Stimulated activated naive B cell treated with anti-CD40 and anti-IgM and Interleukin-4, amounts not matched to agents 10 μg/mL and 1 μg/mL and 100 μg/mL, for 72 hours (primary cell): Measurements from ENCODE around the gene DOC2B.

Experiments used
- ATAC-seq, 2 donors: fragments of 150-1000 bp; cut with Tn5 transposase; replicated peaks; 2 replicates each; pipeline ENCODE4 v1.10.0; 2021; ENCODE audit warnings: moderate library complexity in 1 of 2
- DNase-seq: peaks from one replicate; pipeline ENCODE4 v3.0.0; 2021
- H3K27ac Mint-ChIP-seq: one replicate; pipeline ENCODE4 v1.8.0; 2022; ENCODE audit warnings: mild to moderate bottlenecking, mixed read lengths
- H3K27me3 Mint-ChIP-seq, 2 donors: one replicate each; pipeline ENCODE4 v1.8.0; 2022; ENCODE audit warnings: mixed read lengths in 2 of 2
- H3K36me3 Mint-ChIP-seq, 2 donors: one replicate each; pipeline ENCODE4 v1.8.0; 2022; ENCODE audit warnings: mixed read lengths in 2 of 2, mild to moderate bottlenecking in 1 of 2
- H3K4me1 Mint-ChIP-seq, 2 donors: one replicate each; pipeline ENCODE4 v1.8.0; 2022; ENCODE audit warnings: mixed read lengths in 2 of 2, mild to moderate bottlenecking in 1 of 2
- H3K4me3 Mint-ChIP-seq, 2 donors: one replicate each; pipeline ENCODE4 v1.8.0; 2022; ENCODE audit warnings: mild to moderate bottlenecking in 2 of 2, mixed read lengths in 2 of 2, moderate library complexity in 1 of 2
- H3K9me3 Mint-ChIP-seq, 2 donors: one replicate each; pipeline ENCODE4 v1.8.0; 2022; ENCODE audit warnings: mixed read lengths in 2 of 2, mild to moderate bottlenecking in 1 of 2

DOC2B gene

DNA sequence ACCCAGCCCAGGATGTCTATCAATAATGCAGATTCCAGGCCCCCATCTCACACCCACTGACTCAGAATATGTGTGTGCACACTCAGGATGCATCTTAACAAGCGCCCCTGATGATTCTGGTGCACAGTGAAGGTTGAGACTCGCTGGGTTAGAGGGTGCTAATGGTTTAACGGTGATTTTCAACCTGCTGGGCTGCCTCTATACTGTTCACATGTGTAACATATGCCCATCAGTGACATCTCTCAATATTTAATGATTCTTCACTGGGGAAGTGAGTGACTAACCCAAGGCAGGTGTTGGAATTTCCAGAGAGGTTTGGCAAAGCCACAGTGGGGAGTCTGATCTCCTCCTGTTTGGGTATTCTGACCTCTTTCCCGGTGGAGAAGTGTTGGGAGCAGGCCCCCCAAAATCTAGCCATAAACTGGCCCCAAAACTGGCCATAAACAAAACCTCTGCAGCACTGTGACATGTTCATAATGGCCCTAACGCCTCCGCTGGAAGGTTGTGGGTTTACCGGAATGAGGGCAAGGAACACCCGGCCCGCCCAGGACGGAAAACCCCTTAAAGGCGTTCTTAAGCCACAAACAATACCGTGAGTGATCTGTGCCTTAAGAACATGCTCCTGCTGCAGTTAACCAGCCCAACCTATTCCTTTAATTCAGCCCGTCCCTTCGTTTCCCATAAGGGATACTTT is 4.1 kb upstream of the DOC2B start:
- peaks cover 2 to 6% of the 10 kb centered on the region in 2 donors for H3K4me1 Mint-ChIP-seq
- H3K27me3 Mint-ChIP-seq: peaks cover 47 to 52% of the 10 kb centered on the region in 2 donors
- DNase-seq (no peak), ATAC-seq (no peak)
- H3K36me3 Mint-ChIP-seq: no peaks in the 10 kb centered on the region
- H3K27ac Mint-ChIP-seq: no peak overlapping the region
- H3K9me3 Mint-ChIP-seq: no peaks in the 10 kb centered on the region
- no peak overlapping the region for H3K4me3 Mint-ChIP-seq

GRCh38 chr17:183021-183420 is 1.6 kb upstream of the DOC2B start:
- no peak overlapping the region for H3K4me3 Mint-ChIP-seq
- peaks cover 58 to 72% of the 10 kb centered on the region in 2 donors for H3K27me3 Mint-ChIP-seq
- no peaks in the 10 kb centered on the region for H3K9me3 Mint-ChIP-seq

DNA sequence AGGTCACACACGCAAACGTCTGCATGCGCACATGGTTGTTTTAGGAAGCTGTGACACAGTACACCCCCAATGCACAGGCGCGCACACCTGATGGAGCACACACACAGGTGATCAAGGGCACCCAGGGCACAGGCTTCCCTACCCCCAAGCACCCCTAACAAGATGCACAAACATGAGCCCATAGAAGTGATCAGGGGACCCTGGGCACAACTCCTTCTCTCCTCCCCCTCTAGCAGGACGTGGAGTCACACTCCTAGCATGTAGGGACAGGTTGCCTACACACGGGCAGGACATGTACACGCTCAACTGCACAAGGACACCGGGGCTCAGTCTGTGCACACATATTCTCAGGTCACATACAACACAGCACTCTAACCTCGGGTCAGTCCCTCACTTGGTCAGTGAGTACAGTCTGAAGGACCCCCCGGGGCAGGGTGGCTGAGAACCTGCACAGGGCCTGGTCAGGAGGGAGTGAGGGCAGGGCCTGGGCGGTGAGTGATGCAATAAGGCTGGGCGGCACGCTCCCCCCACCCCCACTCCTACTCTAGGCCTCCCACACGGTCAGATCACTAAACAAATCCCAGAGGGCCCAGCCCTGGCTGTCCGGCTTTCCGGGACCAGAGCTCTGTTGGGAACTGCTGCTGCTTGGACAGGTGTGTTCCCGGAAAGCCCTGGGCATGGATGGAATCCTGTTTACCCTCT is 751 bp upstream of the DOC2B start:
- Mint-ChIP-seq H3K4me3 (peak overlapping the region; percentile 15 to 57), H3K27me3 (peaks cover 64 to 80% of the 10 kb centered on the region in 2 donors), H3K9me3 (no peaks in the 10 kb centered on the region), H3K4me1 (peaks cover 2 to 6% of the 10 kb centered on the region in 2 donors), H3K36me3 (no peaks in the 10 kb centered on the region), H3K27ac (peak overlapping the region; percentile 53)
- ATAC-seq: no peak
- no peak for DNase-seq

More at GRCh38 chr17:183021-183420, 1.6 kb upstream of the DOC2B start:
- DNase-seq (no peak), ATAC-seq (no peak)
- H3K27ac Mint-ChIP-seq: no peak overlapping the region
- H3K4me1 Mint-ChIP-seq: peaks cover 2 to 6% of the 10 kb centered on the region in 2 donors
- H3K36me3 Mint-ChIP-seq: no peaks in the 10 kb centered on the region

- ATAC-seq (no peak), DNase-seq (no peak)
- no peak overlapping the region for H3K27ac Mint-ChIP-seq
- peaks cover 54 to 70% of the 10 kb centered on the region in 2 donors for H3K27me3 Mint-ChIP-seq
- no peaks in the 10 kb centered on the region for H3K36me3 Mint-ChIP-seq
- peaks cover 2 to 6% of the 10 kb centered on the region in 2 donors for H3K4me1 Mint-ChIP-seq
- no peak overlapping the region for H3K4me3 Mint-ChIP-seq
- no peaks in the 10 kb centered on the region for H3K9me3 Mint-ChIP-seq
These were observed 837 bp downstream of the DOC2B start for GRCh38 chr17:180381-181244.

GRCh38 chr17:179781-180380 is 1.6 kb downstream of the DOC2B start:
- ATAC-seq (no peak), DNase-seq (no peak)
- Mint-ChIP-seq H3K27me3 (peaks cover 51 to 62% of the 10 kb centered on the region in 2 donors), H3K36me3 (no peaks in the 10 kb centered on the region), H3K27ac (no peak overlapping the region), H3K4me3 (no peak overlapping the region), H3K4me1 (peaks cover 2 to 6% of the 10 kb centered on the region in 2 donors), H3K9me3 (no peaks in the 10 kb centered on the region)

DNA sequence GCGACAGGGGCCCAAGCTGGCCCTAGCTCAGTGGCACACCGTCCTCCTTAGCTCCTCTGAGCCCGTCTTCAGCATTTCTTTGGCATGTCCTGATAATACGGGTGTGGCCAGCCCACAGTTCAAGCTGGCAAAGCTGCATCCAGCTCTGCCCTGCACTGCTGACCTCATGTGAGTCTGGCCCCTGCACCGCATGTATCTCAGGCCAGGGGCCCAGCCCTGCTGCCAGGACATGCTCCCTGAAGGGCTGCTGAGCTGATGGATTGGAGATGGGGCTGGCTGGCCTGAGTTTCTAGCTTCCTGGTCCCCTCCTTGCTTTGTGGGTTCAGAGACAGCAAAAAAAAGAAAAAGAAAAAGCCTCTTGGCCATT is 2.4 kb downstream of the DOC2B start:
- H3K4me1 Mint-ChIP-seq: peaks cover 2 to 6% of the 10 kb centered on the region in 2 donors
- ATAC-seq: no peak
- H3K4me3 Mint-ChIP-seq: no peak overlapping the region
- H3K9me3 Mint-ChIP-seq: no peaks in the 10 kb centered on the region
- H3K27me3 Mint-ChIP-seq: peaks cover 43 to 54% of the 10 kb centered on the region in 2 donors
- H3K27ac Mint-ChIP-seq: no peak overlapping the region
- H3K36me3 Mint-ChIP-seq: no peaks in the 10 kb centered on the region
- DNase-seq: no peak

- Mint-ChIP-seq H3K4me3 (no peak overlapping the region), H3K27ac (no peak overlapping the region), H3K36me3 (no peaks in the 10 kb centered on the region), H3K9me3 (no peaks in the 10 kb centered on the region), H3K27me3 (peaks cover 37 to 49% of the 10 kb centered on the region in 2 donors), H3K4me1 (peaks cover 2 to 6% of the 10 kb centered on the region in 2 donors)
- DNase-seq (no peak), ATAC-seq (no peak)
These were observed 3.0 kb downstream of the DOC2B start for GRCh38 chr17:178292-179065.

GRCh38 chr17:177762-178161 is 3.7 kb downstream of the DOC2B start:
- Mint-ChIP-seq H3K9me3 (no peaks in the 10 kb centered on the region), H3K4me3 (no peak overlapping the region), H3K4me1 (peaks cover 2 to 6% of the 10 kb centered on the region in 2 donors), H3K27ac (no peak overlapping the region), H3K36me3 (no peaks in the 10 kb centered on the region), H3K27me3 (peaks cover 30 to 48% of the 10 kb centered on the region in 2 donors)
- ATAC-seq (no peak), DNase-seq (no peak)

DNA sequence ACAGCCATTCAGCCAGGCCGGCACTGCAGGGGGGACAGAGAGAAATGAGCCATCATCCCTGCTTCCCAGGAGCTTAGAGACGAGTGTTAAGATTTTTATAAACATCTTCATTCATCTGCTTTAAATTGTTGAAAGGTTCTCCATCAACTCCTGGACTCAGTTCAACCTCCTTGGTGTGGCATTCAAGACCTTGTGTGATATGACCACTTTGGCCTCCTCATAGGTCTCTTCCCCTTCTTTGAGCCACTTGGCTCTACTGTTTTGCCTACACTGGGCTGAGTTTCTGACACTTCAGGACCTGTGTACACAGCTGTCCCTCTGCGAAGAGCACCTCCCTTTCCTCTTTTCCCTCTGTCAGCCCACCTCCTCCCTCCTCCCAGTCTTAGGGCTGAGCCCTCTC is 4.3 kb downstream of the DOC2B start:
- no peaks in the 10 kb centered on the region for H3K9me3 Mint-ChIP-seq
- no peaks in the 10 kb centered on the region for H3K36me3 Mint-ChIP-seq
- H3K4me1 Mint-ChIP-seq: peaks cover 2 to 4% of the 10 kb centered on the region in 2 donors
- peaks cover 24 to 42% of the 10 kb centered on the region in 2 donors for H3K27me3 Mint-ChIP-seq
- H3K4me3 Mint-ChIP-seq: no peak overlapping the region
- DNase-seq: no peak
- no peak for ATAC-seq
- H3K27ac Mint-ChIP-seq: no peak overlapping the region

- H3K36me3 Mint-ChIP-seq: no peaks in the 10 kb centered on the region
- H3K9me3 Mint-ChIP-seq: no peaks in the 10 kb centered on the region
- H3K27ac Mint-ChIP-seq: no peak overlapping the region
- H3K27me3 Mint-ChIP-seq: peaks cover 24 to 29% of the 10 kb centered on the region in 2 donors
- DNase-seq (no peak), ATAC-seq (no peak)
- H3K4me3 Mint-ChIP-seq: no peak overlapping the region
- H3K4me1 Mint-ChIP-seq: no peaks in the 10 kb centered on the region
These were observed 8.1 kb downstream of the DOC2B start for GRCh38 chr17:173166-173911.

DNA sequence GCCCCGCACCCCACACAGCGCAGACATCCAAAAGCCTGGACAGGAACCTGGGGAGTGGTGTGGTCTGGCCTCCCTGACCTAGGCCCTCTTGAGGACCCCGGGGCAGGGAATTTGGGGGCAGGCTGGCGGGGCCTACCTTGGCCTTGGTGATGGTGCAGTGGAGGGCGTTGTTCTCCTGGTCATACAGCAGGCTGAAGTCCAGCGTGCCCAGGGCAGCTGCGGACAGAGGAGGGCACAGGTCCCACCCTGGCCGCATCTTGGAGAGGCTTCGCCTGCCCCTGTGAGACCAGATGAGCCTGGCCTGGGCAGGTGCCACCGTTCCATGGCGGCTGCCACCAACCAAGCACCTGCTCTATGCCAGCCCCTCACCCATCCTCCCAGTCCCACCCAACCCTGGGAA is 9.0 kb downstream of the DOC2B start:
- ATAC-seq (no peak), DNase-seq (no peak)
- Mint-ChIP-seq H3K9me3 (no peaks in the 10 kb centered on the region), H3K27ac (no peak overlapping the region), H3K4me1 (no peaks in the 10 kb centered on the region), H3K27me3 (peaks cover 17 to 20% of the 10 kb centered on the region in 2 donors), H3K36me3 (no peaks in the 10 kb centered on the region), H3K4me3 (no peak overlapping the region)

DNA sequence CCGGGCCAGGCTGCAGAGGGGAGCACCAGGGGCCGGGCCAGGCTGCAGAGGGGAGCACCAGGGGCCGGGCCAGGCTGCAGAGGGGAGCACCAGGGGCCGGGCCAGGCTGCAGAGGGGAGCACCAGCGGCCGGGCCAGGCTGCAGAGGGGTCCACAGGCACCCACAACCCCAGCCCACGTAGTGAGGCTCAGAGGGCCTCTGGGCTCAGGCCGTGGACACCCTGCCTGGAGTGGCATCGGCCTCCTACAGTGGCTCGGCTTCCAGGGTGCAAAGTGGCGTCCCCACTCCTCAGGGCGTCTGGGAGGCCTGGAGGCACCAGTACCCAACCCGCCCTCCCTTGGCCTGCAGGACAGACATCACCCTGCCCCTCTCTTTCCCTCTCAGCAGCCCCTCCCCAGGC is 9.6 kb downstream of the DOC2B start:
- Mint-ChIP-seq H3K36me3 (no peaks in the 10 kb centered on the region), H3K9me3 (no peaks in the 10 kb centered on the region)

DNA sequence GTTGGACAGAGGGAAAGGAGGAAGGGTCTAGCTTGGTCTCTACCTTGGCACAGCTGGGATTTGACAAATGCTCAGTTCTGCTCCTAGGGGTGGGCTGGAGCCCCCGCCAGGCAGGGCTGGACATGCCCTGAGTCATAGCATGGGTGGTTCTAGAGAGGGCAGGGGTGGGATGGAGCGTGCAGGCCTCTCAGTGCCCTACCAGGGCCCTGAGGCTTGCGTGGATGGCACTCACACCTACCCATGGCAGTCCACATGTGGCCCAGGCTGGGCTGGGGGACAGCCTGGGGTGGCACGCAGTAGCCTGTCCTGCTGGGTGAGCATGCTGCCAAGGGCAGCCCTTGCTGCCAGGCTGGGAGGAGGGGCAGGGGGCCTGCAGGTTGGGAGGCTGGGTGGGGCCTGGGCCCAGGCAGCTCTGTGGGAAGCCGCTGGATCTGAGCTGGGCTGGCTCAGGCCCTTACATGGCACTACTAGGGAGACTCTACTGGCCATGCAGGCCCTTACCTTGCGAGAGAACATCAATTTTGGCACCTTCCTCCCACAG is 11.2 kb downstream of the DOC2B start:
- H3K4me1 Mint-ChIP-seq: no peaks in the 10 kb centered on the region
- H3K36me3 Mint-ChIP-seq: no peaks in the 10 kb centered on the region
- no peak for ATAC-seq
- peaks cover 13 to 16% of the 10 kb centered on the region in 2 donors for H3K27me3 Mint-ChIP-seq
- no peak overlapping the region for H3K4me3 Mint-ChIP-seq
- no peak overlapping the region for H3K27ac Mint-ChIP-seq
- DNase-seq: no peak
- H3K9me3 Mint-ChIP-seq: no peaks in the 10 kb centered on the region

More for the DNA sequence above, 9.6 kb downstream of the DOC2B start:
- ATAC-seq (no peak), DNase-seq (no peak)
- H3K4me3 Mint-ChIP-seq: no peak overlapping the region
- H3K4me1 Mint-ChIP-seq: no peaks in the 10 kb centered on the region
- H3K27ac Mint-ChIP-seq: no peak overlapping the region
- peaks cover 13 to 16% of the 10 kb centered on the region in 2 donors for H3K27me3 Mint-ChIP-seq
